CD1c-positive myeloid dendritic cell (primary cell): Measurements from ENCODE around the gene MEGF11.

ENCODE experiments used
- DNase-seq: peaks from one replicate; pipeline ENCODE4 v3.0.0-alpha.2; 2016; ENCODE audit errors: extremely low spot score

The MEGF11 gene

DNA sequence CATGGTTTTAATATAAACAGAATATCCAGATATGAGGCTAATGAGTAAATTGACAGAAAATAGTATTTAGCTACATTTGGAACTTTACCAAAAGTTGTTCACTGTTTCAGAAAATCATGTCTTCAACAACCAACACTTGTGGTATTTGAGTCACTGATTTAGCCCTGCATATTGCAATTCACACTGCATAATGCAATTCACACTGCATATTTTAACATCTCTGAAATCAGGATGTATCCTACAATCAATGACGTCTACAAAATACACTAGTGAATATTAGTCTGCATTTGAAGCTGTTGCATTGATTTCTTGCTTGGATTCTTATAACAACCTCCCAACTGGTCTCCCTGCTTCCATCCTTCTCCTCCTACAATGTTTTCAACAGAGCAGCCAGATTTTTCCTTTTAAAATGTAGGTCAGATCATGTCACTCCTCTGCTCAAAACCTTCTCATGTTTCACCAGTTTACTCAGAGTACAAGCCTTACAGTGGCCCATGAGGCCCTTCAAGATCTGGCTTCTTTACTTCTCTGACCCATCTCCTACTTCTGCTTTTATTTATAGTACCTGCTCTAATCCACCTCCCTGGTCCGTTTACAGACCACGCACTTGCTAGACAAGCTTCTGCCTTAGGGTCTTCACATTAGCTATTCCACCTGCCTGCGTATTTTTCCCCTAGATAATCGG is 395.7 kb downstream of the MEGF11 start:
- no peak for DNase-seq

DNA sequence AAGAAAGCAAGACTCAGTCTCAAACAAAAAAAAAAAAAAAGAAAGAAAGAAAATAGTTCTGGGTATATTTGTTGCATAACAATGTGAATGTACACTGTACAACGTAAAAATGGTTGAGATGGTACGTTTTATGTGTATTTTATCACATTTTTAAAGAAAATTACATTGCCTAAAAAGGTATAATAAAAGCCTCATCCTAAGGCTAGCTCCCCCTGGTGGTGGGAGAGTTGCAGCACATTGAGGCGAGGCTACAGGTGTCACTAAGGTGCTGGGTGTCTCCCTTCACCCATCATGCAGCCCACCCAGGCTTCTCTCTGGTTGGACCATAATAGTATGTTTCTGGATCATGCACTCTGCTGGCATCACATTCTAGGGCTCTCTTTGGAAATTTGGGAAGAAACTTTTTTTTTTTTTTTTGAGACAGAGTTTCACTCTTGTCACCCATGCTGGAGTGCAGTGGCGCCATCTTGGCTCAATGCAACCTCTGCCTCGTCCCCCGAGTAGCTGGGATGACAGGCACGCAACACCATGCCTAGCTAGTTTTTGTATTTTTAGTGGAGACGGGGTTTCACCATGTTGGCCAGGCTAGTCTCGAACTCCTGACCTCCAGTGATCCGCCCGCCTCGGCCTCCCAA is 396.6 kb downstream of the MEGF11 start:
- DNase-seq: peak; percentile 86

DNA sequence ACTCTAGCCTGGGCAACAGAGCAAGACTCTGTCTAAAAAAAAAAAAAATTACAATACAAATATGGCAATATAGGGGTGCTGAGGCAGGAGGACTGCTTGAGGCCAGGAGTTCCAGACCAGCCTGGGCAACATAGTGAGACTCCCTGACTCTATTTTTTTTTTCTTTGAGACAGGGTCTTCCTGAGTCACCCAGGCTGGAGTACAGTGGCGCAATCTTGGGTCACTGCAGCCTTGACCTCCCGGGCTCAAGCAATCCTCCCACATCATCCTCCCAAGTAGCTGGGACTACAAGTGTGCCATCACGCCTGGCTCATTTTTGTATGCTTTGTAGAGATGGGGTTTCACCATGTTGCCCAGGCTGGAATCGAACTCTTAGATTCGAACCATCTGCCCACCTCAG is 401.6 kb downstream of the MEGF11 start:
- no peak for DNase-seq

DNA sequence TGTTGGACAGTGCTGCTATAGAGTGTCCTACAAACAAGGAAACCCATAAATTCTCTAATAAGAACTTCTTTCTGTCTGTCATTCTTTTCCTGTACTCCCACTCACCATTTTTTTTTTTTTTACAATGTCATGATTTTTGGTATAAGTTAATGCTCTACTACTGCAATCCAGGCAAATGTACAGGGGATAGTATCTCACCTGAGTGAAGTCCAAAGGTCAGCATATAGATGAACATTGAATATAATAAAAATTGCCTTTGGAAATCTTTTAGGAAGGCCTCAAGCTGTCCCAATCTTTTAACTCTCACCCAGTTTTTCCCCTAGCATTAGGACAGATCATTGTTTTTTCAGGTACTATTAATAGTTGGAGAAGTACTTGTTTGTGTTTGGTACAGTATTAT is 405.6 kb downstream of the MEGF11 start:
- no peak for DNase-seq

DNA sequence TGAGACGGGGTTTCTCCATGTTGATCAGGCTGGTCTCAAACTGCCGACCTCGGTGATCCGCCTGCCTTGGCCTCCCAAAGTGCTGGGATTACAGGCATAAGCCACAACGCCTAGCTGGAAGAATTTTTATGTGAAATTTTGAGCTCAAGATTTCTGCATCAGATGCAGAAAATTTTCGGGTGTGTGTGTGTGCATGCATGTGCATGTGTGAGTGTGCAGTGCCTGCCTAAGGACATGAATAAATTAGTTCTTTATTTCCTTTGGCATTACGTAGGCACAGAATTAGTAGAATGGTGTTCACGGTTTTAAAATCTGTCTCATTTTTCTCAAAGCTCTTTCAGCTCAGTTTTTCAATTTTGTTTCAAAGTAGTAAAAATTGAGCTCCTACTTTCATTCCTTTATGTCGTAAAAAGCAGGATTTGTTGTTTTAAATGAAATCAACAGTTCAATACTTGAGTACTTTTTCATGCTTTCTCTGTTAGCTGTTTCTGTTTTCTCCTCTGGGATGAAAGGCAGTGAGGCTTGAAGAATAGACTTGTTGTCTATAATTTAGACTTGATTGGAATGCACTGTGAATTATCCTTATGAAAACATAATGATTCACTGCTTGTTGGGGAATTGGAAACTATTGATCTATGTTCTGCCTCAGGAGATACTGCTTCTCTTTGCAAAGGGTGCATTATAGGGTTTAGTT is 407.6 kb downstream of the MEGF11 start:
- DNase-seq: no peak
